T-cell (primary cell): ENCODE data around the gene ARID5B. TPM values are rescaled to one million over a fixed set of nuclear protein-coding genes. Genes with fewer than 3 reads are reported as not detected.
A peak's percentile ranks its signal among the peaks of the same experiment; 100 is the strongest.
"Not testable (repeated sequence)": the region's sequence is repeated elsewhere in the genome, so short reads cannot be mapped to it uniquely, and the experiment has no call there.

Source experiments
- ATAC-seq, 4 experiments: fragments of 200-7000 bp in 3 of 4; fragments of 150-1000 bp in 1 of 4; cut with Tn5 transposase; replicated peaks in 1 of 4; 1 replicate in 3 of 4; 2 replicates in 1 of 4; pipeline ENCODE4 v1.10.0; 2021; ENCODE audit warnings: moderate library complexity in 3 of 4, mild to moderate bottlenecking in 2 of 4, moderate number of reproducible peaks in 1 of 4
- CTCF ChIA-PET, 2 donors: fragments of 300-600 bp; sonication (Branson Sonifier 250); formaldehyde crosslinking; loops; one replicate each; lab custom pipeline; 2022; ENCODE audit warnings: antibody characterized with exemption in 2 of 2; lab: Charles Lee
- POLR2A ChIA-PET, 2 donors: fragments of 300-600 bp; sonication (Branson Sonifier 250); formaldehyde crosslinking; loops; one replicate each; lab custom pipeline; 2022; ENCODE audit warnings: antibody characterized with exemption in 2 of 2; lab: Charles Lee
- DNase-seq, 35 experiments: peaks; one replicate each; pipeline versions ENCODE4 v3.0.0 to v3.0.0-alpha.2; 2013 to 2023
- H3K27ac ChIP-seq: one replicate; pipeline ENCODE4 v1.5.1; 2013; ENCODE audit warnings: low read length
- H3K27me3 ChIP-seq, 2 experiments: replicated peaks in 1 of 2; 1 replicate in 1 of 2; 2 replicates in 1 of 2; pipeline versions ENCODE4 v1.6.1 to v1.7.0; 2013; ENCODE audit warnings: low read length in 1 of 2, mixed read lengths in 1 of 2; ENCODE audit not compliant: control insufficient read depth in 2 of 2, insufficient read depth in 2 of 2; ENCODE audit errors: extremely low read depth in 1 of 2
- H3K36me3 ChIP-seq, 2 donors: 1 replicate in 1 of 2; 2 replicates in 1 of 2; pipeline versions ENCODE4 v1.6.1 to v1.7.0; 2013; ENCODE audit warnings: low read length in 1 of 2; ENCODE audit not compliant: control insufficient read depth in 2 of 2, insufficient read depth in 1 of 2; ENCODE audit errors: extremely low read depth in 1 of 2
- H3K4me1 ChIP-seq, 2 experiments: 1 replicate in 1 of 2; 2 replicates in 1 of 2; pipeline versions ENCODE4 v1.6.1 to v1.7.0; 2013; ENCODE audit warnings: low read length in 2 of 2, mixed read lengths in 1 of 2; ENCODE audit not compliant: insufficient read depth in 2 of 2, control insufficient read depth in 1 of 2; ENCODE audit errors: extremely low read depth in 1 of 2
- H3K4me3 ChIP-seq, 2 donors: 1 replicate in 1 of 2; 2 replicates in 1 of 2; pipeline versions ENCODE4 v1.5.1 to v1.7.0; 2013; ENCODE audit warnings: mild to moderate bottlenecking in 2 of 2, low read length in 1 of 2, moderate library complexity in 1 of 2; ENCODE audit not compliant: control insufficient read depth in 1 of 2; ENCODE audit errors: extremely low read depth in 1 of 2
- H3K9me3 ChIP-seq: 2 replicates; pipeline ENCODE4 v1.7.0; 2013
- H3K27ac Mint-ChIP-seq, 2 donors: one replicate each; pipeline ENCODE4 v1.8.0; 2020 to 2021; ENCODE audit warnings: mild to moderate bottlenecking in 2 of 2, mixed read lengths in 2 of 2
- H3K27me3 Mint-ChIP-seq, 2 donors: one replicate each; pipeline ENCODE4 v1.8.0; 2021 to 2022; ENCODE audit warnings: mixed read lengths in 2 of 2
- H3K36me3 Mint-ChIP-seq: one replicate; pipeline ENCODE4 v1.8.0; 2021; ENCODE audit warnings: mixed read lengths
- H3K4me1 Mint-ChIP-seq, 3 donors: one replicate each; pipeline ENCODE4 v1.8.0; 2020 to 2022; ENCODE audit warnings: mixed read lengths in 3 of 3, mild to moderate bottlenecking in 1 of 3
- H3K4me3 Mint-ChIP-seq, 3 donors: one replicate each; pipeline ENCODE4 v1.8.0; 2020 to 2022; ENCODE audit warnings: mild to moderate bottlenecking in 3 of 3, mixed read lengths in 3 of 3, moderate library complexity in 3 of 3
- H3K9me3 Mint-ChIP-seq, 3 donors: one replicate each; pipeline ENCODE4 v1.8.0; 2020 to 2022; ENCODE audit warnings: mixed read lengths in 3 of 3
- WGBS: methylation state at CpG from one replicate; pipeline ENCODE4 v1.1.5; 2013; ENCODE audit warnings: missing lambda C conversion rate; ENCODE audit not compliant: insufficient coverage; 5-methylcytosine and 5-hydroxymethylcytosine counted together
- total RNA-seq, 35 experiments: library from RNA in 6 of 35; stranded (reverse) in 6 of 35; fragments of 120-200 nt in 1 of 35; gene quantifications; one replicate each; pipeline versions ENCODE4 v1.2.1 to v1.2.4 and lab custom pipeline; 2013 to 2026

Gene ARID5B
- total RNA-seq, 5 donors from 2014 or later (not counting 1 experiment from before 2014, with no cell fraction given), result 34.0 to 75.5 (median 42.5) TPM

GRCh38 chr10:62024026-62024701, 122.7 kb downstream of the ARID5B start:
- Mint-ChIP-seq H3K4me1 (peaks cover 39 to 87% (median 85%) of the 10 kb centered on the region in 3 donors), H3K4me3 (no peak overlapping the region), H3K27me3 (no peaks in the 10 kb centered on the region), H3K9me3 (peaks cover 0 to 3% (median 0%) of the 10 kb centered on the region in 3 donors), H3K27ac (no peak overlapping the region), H3K36me3 (peaks cover 48% of the 10 kb centered on the region)
- ChIA-PET CTCF (interaction anchor here (0.6 to 2.0 kb wide), 5 partner anchors 14 to 261 kb away, joined by 3 to 12 read pairs (median 4); no protein-coding TSS in a partner anchor), POLR2A (interaction anchor here in 1 of 2 donors (0.7 kb wide), 2 partner anchors 73 to 1426 kb away, joined by 3 read pairs; no protein-coding TSS in a partner anchor)
- no CpG with 5 or more reads among the region's 4 CpGs for WGBS
- Histone ChIP-seq H3K27ac (no peak overlapping the region), H3K9me3 (no peaks in the 10 kb centered on the region), H3K36me3 (peaks cover 0 to 4% of the 10 kb centered on the region in 2 donors), H3K27me3 (no peaks in the 10 kb centered on the region), H3K4me1 (peaks cover 0 to 9% of the 10 kb centered on the region in 2 experiments), H3K4me3 (no peak overlapping the region)
- no peak for DNase-seq
- ATAC-seq, result no peak

GRCh38 chr10:62025134-62025794, 123.8 kb downstream of the ARID5B start:
- Histone ChIP-seq H3K4me1 (peaks cover 0 to 7% of the 10 kb centered on the region in 2 experiments), H3K27me3 (no peaks in the 10 kb centered on the region), H3K36me3 (peaks cover 0 to 4% of the 10 kb centered on the region in 2 donors), H3K9me3 (no peaks in the 10 kb centered on the region), H3K4me3 (no peak overlapping the region), H3K27ac (no peak overlapping the region)
- Mint-ChIP-seq H3K27ac (peak overlapping the region in 1 of 2 donors; percentile 24), H3K4me3 (no peak overlapping the region), H3K27me3 (no peaks in the 10 kb centered on the region), H3K4me1 (peaks cover 40 to 85% (median 83%) of the 10 kb centered on the region in 3 donors), H3K36me3 (peaks cover 47% of the 10 kb centered on the region), H3K9me3 (peaks cover 0 to 3% (median 0%) of the 10 kb centered on the region in 3 donors)
- POLR2A ChIA-PET, result interaction anchor here (0.6 to 0.7 kb wide), 6 partner anchors 12 to 1176 kb away, joined by 3 to 10 read pairs (median 4); no protein-coding TSS in a partner anchor
- WGBS, result no CpG with 5 or more reads among the region's 4 CpGs
- CTCF ChIA-PET, result interaction anchor here (0.5 to 2.0 kb wide), 14 partner anchors 13 to 1659 kb away, joined by 3 to 12 read pairs (median 4); no protein-coding TSS in a partner anchor
- ATAC-seq (no peak), DNase-seq (no peak)

GRCh38 chr10:62025901-62026879, 124.7 kb downstream of the ARID5B start:
- Mint-ChIP-seq H3K9me3 (peaks cover 0 to 3% (median 0%) of the 10 kb centered on the region in 3 donors), H3K36me3 (peaks cover 50% of the 10 kb centered on the region), H3K4me3 (no peak overlapping the region), H3K27ac (peak overlapping the region in 1 of 2 donors; percentile 17), H3K27me3 (no peaks in the 10 kb centered on the region), H3K4me1 (peaks cover 46 to 89% (median 86%) of the 10 kb centered on the region in 3 donors)
- Histone ChIP-seq H3K27ac (no peak overlapping the region), H3K27me3 (no peaks in the 10 kb centered on the region), H3K9me3 (no peaks in the 10 kb centered on the region), H3K36me3 (peaks cover 0 to 4% of the 10 kb centered on the region in 2 donors), H3K4me1 (peaks cover under 1 to 7% of the 10 kb centered on the region in 2 experiments), H3K4me3 (no peak overlapping the region)
- WGBS, result no CpG with 5 or more reads among the region's 4 CpGs
- POLR2A ChIA-PET, result interaction anchor here (0.6 to 0.7 kb wide), 7 partner anchors 11 to 612 kb away, joined by 3 to 10 read pairs (median 4); no protein-coding TSS in a partner anchor
- DNase-seq (no peak), ATAC-seq (no peak)
- CTCF ChIA-PET, result interaction anchor here (0.5 to 2.0 kb wide), 12 partner anchors 7 to 1658 kb away, joined by 3 to 12 read pairs (median 5); no protein-coding TSS in a partner anchor

- Mint-ChIP-seq H3K27ac (peak overlapping the region; percentile 14 to 65), H3K4me1 (peaks cover 53 to 87% (median 83%) of the 10 kb centered on the region in 3 donors), H3K9me3 (peaks cover 0 to 3% (median 0%) of the 10 kb centered on the region in 3 donors), H3K4me3 (no peak overlapping the region), H3K36me3 (peaks cover 38% of the 10 kb centered on the region), H3K27me3 (no peaks in the 10 kb centered on the region)
- ATAC-seq, result no peak
- CTCF ChIA-PET, result interaction anchor here in 1 of 2 donors (0.6 kb wide), 1 partner anchor 44 kb away, joined by 5 read pairs; no protein-coding TSS in a partner anchor
- H3K27me3 ChIP-seq, result no peaks in the 10 kb centered on the region
- 90% methylated on average over 2 of the region's 5 CpGs for WGBS
- peaks cover 0 to 4% of the 10 kb centered on the region in 2 donors for H3K36me3 ChIP-seq
- DNase-seq, result no peak
- peaks cover 9 to 18% of the 10 kb centered on the region in 2 experiments for H3K4me1 ChIP-seq
- H3K9me3 ChIP-seq, result no peaks in the 10 kb centered on the region
- H3K4me3 ChIP-seq, result no peak overlapping the region
- no peak overlapping the region for H3K27ac ChIP-seq
- POLR2A ChIA-PET, result no interaction called here
These were observed 126.5 kb downstream of the ARID5B start for GRCh38 chr10:62027841-62028501.

GRCh38 chr10:62028502-62028842, 127.0 kb downstream of the ARID5B start:
- H3K4me3 Mint-ChIP-seq, H3K4me3 ChIP-seq, H3K9me3 ChIP-seq, H3K27me3 ChIP-seq, POLR2A ChIA-PET, H3K36me3 ChIP-seq, ATAC-seq, DNase-seq, H3K27ac ChIP-seq, H3K9me3 Mint-ChIP-seq, H3K27me3 Mint-ChIP-seq: not testable (repeated sequence)
- 96% methylated on average over 3 of the region's 5 CpGs for WGBS
- Mint-ChIP-seq H3K27ac (peak overlapping the region in 1 of 2 donors; percentile 65), H3K36me3 (peaks cover 33% of the 10 kb centered on the region), H3K4me1 (peaks cover 53 to 87% (median 83%) of the 10 kb centered on the region in 3 donors)
- peaks cover 14 to 22% of the 10 kb centered on the region in 2 experiments for H3K4me1 ChIP-seq
- CTCF ChIA-PET, result interaction anchor here (0.6 to 1.3 kb wide), 2 partner anchors 10 to 45 kb away, joined by 5 to 8 read pairs; no protein-coding TSS in a partner anchor
